Superior temporal gyrus (tissue), 1 donor: Measurements from ENCODE around the gene POU4F1.

Experiments used
- DNase-seq: peaks from one replicate; pipeline ENCODE4 v3.0.0-alpha.2; 2016; ENCODE audit errors: extremely low spot score

POU4F1 gene

GRCh38 chr13:78606471-78607408 is 3.4 kb upstream of the POU4F1 start:
- no peak for DNase-seq

- no peak for DNase-seq
Observed at GRCh38 chr13:78604782-78605611, 1.6 kb upstream of the POU4F1 start.

- no peak for DNase-seq
Observed at GRCh38 chr13:78602561-78603239, 652 bp downstream of the POU4F1 start.

- no peak for DNase-seq
Observed at GRCh38 chr13:78601874-78602560, 1.3 kb downstream of the POU4F1 start.

- no peak for DNase-seq
Observed at GRCh38 chr13:78601124-78601873, 2.1 kb downstream of the POU4F1 start.

GRCh38 chr13:78600280-78600883 is 3.0 kb downstream of the POU4F1 start:
- DNase-seq: no peak

- no peak for DNase-seq
Observed at GRCh38 chr13:78599645-78600279, 3.6 kb downstream of the POU4F1 start.

GRCh38 chr13:78598966-78599644 is 4.2 kb downstream of the POU4F1 start:
- DNase-seq: no peak

- DNase-seq: no peak
Observed at GRCh38 chr13:78598116-78598781, 5.1 kb downstream of the POU4F1 start.

- no peak for DNase-seq
Observed at GRCh38 chr13:78597602-78597932, 5.8 kb downstream of the POU4F1 start.

GRCh38 chr13:78596736-78597601 is 6.4 kb downstream of the POU4F1 start:
- DNase-seq: no peak

GRCh38 chr13:78596399-78596735 is 7.0 kb downstream of the POU4F1 start:
- DNase-seq: no peak

GRCh38 chr13:78595495-78596398 is 7.6 kb downstream of the POU4F1 start:
- no peak for DNase-seq

- no peak for DNase-seq
Observed at GRCh38 chr13:78594456-78594975, 8.8 kb downstream of the POU4F1 start.

- DNase-seq: no peak
Observed at GRCh38 chr13:78593652-78594455, 9.5 kb downstream of the POU4F1 start.

GRCh38 chr13:78593129-78593528 is 10.2 kb downstream of the POU4F1 start:
- DNase-seq: no peak
